Suprapubic skin (tissue), 4 donors: ENCODE measurements around the gene HNRNPA2B1.

Experiments used
- CTCF ChIP-seq, 2 donors: fragments of 200-600 bp in 1 of 2; fragments of 450-650 bp in 1 of 2; sonication (generic) in 1 of 2; IDR thresholded peaks; one replicate each; pipeline ENCODE4 v1.5.1; 2016 to 2019; ENCODE audit warnings: antibody characterized with exemption in 2 of 2, mild to moderate bottlenecking in 1 of 2, moderate library complexity in 1 of 2
- POLR2A ChIP-seq, 2 donors: fragments of 450-650 bp; IDR thresholded peaks; one replicate each; pipeline ENCODE4 v1.6.1; 2017; ENCODE audit warnings: antibody characterized with exemption in 2 of 2, mild to moderate bottlenecking in 2 of 2, moderate library complexity in 2 of 2
- POLR2AphosphoS5 ChIP-seq, 3 donors: sonication (generic); formaldehyde crosslinking; IDR thresholded peaks; one replicate each; pipeline ENCODE4 v1.6.1; 2017; ENCODE audit warnings: antibody characterized with exemption in 3 of 3

DNA sequence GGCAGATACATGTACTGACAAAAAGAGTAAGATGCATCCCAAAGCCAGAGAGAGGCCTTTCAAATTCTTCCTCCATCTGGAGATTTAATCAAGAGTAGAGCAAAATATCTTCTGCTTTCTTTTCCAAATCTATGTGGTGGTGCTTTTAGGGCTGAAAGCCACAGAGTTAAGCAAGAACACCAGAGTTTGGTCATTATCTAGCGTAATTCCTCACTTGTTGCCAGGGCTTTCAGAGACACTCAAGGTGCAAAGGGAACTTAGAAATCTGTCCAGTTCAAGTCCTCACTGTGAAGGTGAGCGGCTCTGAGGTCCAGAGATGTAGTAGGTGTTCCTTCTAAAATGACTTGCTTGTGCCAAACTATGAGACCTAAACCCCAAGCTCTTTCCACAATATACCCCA lies 59.5 kb downstream of the HNRNPA2B1 start:
- TF ChIP-seq CTCF (IDR thresholded peaks at IDR 0.05) (no peak), POLR2AphosphoS5 (IDR thresholded peaks at IDR 0.05) (no peak), POLR2A (IDR thresholded peaks at IDR 0.05) (no peak)
